Activated CD4-positive, alpha-beta T cell treated with anti-CD3 and anti-CD28 coated beads for 36 hours (primary cell): ENCODE data around the gene SEBOX. TPM values are rescaled to one million over a fixed set of nuclear protein-coding genes. Genes with fewer than 3 reads are reported as not detected.

ENCODE experiments used
- ATAC-seq: fragments of 200-7000 bp; cut with Tn5 transposase; one replicate; pipeline ENCODE4 v1.10.0; 2021; ENCODE audit warnings: mild to moderate bottlenecking, moderate library complexity
- CTCF ChIA-PET: fragments of 350-600 bp; sonication (Branson Sonifier 250); formaldehyde crosslinking; loops from one replicate; lab custom pipeline; 2021; ENCODE audit warnings: antibody characterized with exemption; lab: Charles Lee
- POLR2A ChIA-PET: fragments of 350-600 bp; sonication (Branson Sonifier 250); formaldehyde crosslinking; loops from one replicate; lab custom pipeline; 2021; ENCODE audit warnings: antibody characterized with exemption, inconsistent platforms; lab: Charles Lee
- DNase-seq: peaks from one replicate; pipeline ENCODE4 v3.0.0-alpha.2; 2020
- H3K27ac Mint-ChIP-seq: one replicate; pipeline ENCODE4 v1.8.0; 2021; ENCODE audit warnings: mixed read lengths
- H3K27me3 Mint-ChIP-seq: one replicate; pipeline ENCODE4 v1.8.0; 2021; ENCODE audit warnings: mixed read lengths
- H3K36me3 Mint-ChIP-seq: one replicate; pipeline ENCODE4 v1.8.0; 2021; ENCODE audit warnings: low read depth, mixed read lengths
- H3K4me1 Mint-ChIP-seq: one replicate; pipeline ENCODE4 v1.8.0; 2021; ENCODE audit warnings: mixed read lengths
- H3K4me3 Mint-ChIP-seq: one replicate; pipeline ENCODE4 v1.8.0; 2021; ENCODE audit warnings: mild to moderate bottlenecking, moderate library complexity, mixed read lengths
- H3K9me3 Mint-ChIP-seq: one replicate; pipeline ENCODE4 v1.8.0; 2021; ENCODE audit warnings: low read depth, mixed read lengths
- intact Hi-C, 2 experiments: fragments of 100-400 bp; cut with DNase I in 1 of 2; cut with micrococcal nuclease in 1 of 2; formaldehyde crosslinking; loops; one replicate each; pipeline versions ENCODE4 v1.14.2 to v1.15.1; 2022 to 2024; cut with DNase I, micrococcal nuclease
- total RNA-seq, 2 experiments: library from RNA; stranded (reverse); gene quantifications; one replicate each; pipeline ENCODE4 v1.2.3, GENCODE V29; 2021

SEBOX gene
- total RNA-seq, 2 experiments from 2014 or later, result not detected

DNA sequence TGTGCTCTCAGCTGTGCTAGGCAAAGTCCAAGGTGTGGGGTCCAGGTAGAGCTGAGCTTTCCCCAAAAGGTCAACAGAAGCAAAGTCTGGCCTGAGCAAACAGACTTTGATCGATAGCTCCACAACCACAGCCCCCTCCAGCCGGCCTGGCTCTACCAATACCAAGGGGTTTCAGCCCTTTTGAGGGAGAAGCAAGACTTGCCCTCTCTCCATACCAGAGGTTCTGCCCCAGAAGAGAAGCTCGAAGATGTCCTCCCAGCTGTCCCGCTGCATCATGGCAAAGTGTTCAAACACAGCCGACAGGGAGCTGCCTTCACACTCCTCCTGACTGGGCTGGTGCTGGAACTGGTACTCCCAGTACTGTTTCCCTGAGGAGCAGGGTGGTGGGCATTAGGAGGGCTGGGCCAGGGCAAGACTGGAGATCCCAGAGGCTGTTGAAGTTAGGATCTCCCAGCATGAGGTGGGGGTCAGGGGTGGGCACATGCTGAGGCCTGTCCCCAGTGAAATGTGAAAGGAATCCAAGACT, 3.4 kb upstream of the SEBOX start:
- ChIA-PET POLR2A (no interaction called here), CTCF (interaction anchor here (0.6 kb wide), 1 partner anchor 28 kb away, joined by 4 read pairs; no protein-coding TSS in a partner anchor)
- intact Hi-C loops, result no loop called here
- no peaks in the 10 kb centered on the region for H3K27me3 Mint-ChIP-seq
- H3K27ac Mint-ChIP-seq, result no peak overlapping the region
- peaks cover 16% of the 10 kb centered on the region for H3K4me1 Mint-ChIP-seq
- no peak for DNase-seq
- H3K4me3 Mint-ChIP-seq, result no peak overlapping the region
- no peak for ATAC-seq
- H3K36me3 Mint-ChIP-seq, result no peaks in the 10 kb centered on the region
- no peaks in the 10 kb centered on the region for H3K9me3 Mint-ChIP-seq

DNA sequence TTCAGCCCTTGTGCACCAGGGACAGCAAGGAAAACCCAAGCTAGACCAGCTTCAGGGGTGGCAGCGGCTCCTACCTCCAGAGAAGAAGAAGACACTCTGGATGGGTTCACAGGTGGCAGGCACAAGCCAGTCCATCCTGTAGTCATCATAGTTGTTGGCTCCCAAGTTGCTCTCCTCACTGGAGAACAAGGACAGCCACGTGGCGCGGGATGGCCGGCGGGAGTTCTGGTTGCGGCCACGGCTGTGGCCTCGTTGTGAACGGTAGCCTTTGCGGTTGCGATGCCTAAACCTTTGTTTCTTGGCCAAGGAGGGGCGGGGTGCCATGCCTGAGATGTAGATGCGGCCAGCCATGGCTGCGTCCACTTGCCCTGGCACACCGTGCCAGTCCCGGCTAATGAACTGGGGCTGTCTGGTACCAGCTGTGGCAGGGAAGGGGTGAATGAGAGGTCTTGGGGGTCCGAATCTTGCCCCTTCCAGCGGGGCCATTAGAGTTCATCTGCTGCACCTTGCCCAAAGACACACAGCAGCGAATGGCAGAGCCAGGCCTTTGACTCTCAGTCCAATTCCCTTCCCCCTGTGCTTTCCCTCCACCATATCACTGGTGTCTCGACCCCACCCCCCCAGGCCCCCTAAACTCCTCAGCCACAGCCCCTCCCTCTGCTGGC, 2.8 kb upstream of the SEBOX start:
- Mint-ChIP-seq H3K36me3 (no peaks in the 10 kb centered on the region), H3K27me3 (no peaks in the 10 kb centered on the region), H3K27ac (no peak overlapping the region), H3K9me3 (no peaks in the 10 kb centered on the region), H3K4me3 (no peak overlapping the region), H3K4me1 (peaks cover 11% of the 10 kb centered on the region)
- DNase-seq, result no peak
- ChIA-PET CTCF (interaction anchor here (0.6 to 1.5 kb wide), 5 partner anchors 10 to 37 kb away, joined by 4 to 7 read pairs (median 4); partner anchors contain the start of gene POLDIP2), POLR2A (no interaction called here)
- intact Hi-C loops, result no loop called here
- no peak for ATAC-seq

GRCh38 chr17:28366605-28367004, 1.6 kb upstream of the SEBOX start:
- ChIA-PET POLR2A (interaction anchor here (1.0 kb wide), 1 partner anchor 9 kb away, joined by 3 read pairs; the partner anchor contains the start of gene POLDIP2), CTCF (interaction anchor here (0.5 to 1.5 kb wide), 7 partner anchors 9 to 52 kb away, joined by 3 to 7 read pairs (median 4); partner anchors contain the start of gene POLDIP2)
- Mint-ChIP-seq H3K27me3 (no peaks in the 10 kb centered on the region), H3K27ac (peak overlapping the region; percentile 48), H3K36me3 (peaks cover 2% of the 10 kb centered on the region), H3K4me3 (no peak overlapping the region), H3K9me3 (no peaks in the 10 kb centered on the region), H3K4me1 (peaks cover 9% of the 10 kb centered on the region)
- intact Hi-C loops, result no loop called here
- ATAC-seq, result no peak
- DNase-seq, result no peak

GRCh38 chr17:28365487-28365886, 488 bp upstream of the SEBOX start:
- Mint-ChIP-seq H3K27ac (no peak overlapping the region), H3K9me3 (no peaks in the 10 kb centered on the region), H3K27me3 (no peaks in the 10 kb centered on the region), H3K36me3 (peaks cover 5% of the 10 kb centered on the region), H3K4me3 (no peak overlapping the region), H3K4me1 (peaks cover 4% of the 10 kb centered on the region)
- ChIA-PET POLR2A (interaction anchor here (0.6 to 0.8 kb wide), 2 partner anchors 31 to 48 kb away, joined by 3 to 5 read pairs; no protein-coding TSS in a partner anchor), CTCF (interaction anchor here (1.5 kb wide), 1 partner anchor 52 kb away, joined by 6 read pairs; no protein-coding TSS in a partner anchor)
- intact Hi-C loops, result no loop called here
- no peak for DNase-seq
- ATAC-seq, result no peak

DNA sequence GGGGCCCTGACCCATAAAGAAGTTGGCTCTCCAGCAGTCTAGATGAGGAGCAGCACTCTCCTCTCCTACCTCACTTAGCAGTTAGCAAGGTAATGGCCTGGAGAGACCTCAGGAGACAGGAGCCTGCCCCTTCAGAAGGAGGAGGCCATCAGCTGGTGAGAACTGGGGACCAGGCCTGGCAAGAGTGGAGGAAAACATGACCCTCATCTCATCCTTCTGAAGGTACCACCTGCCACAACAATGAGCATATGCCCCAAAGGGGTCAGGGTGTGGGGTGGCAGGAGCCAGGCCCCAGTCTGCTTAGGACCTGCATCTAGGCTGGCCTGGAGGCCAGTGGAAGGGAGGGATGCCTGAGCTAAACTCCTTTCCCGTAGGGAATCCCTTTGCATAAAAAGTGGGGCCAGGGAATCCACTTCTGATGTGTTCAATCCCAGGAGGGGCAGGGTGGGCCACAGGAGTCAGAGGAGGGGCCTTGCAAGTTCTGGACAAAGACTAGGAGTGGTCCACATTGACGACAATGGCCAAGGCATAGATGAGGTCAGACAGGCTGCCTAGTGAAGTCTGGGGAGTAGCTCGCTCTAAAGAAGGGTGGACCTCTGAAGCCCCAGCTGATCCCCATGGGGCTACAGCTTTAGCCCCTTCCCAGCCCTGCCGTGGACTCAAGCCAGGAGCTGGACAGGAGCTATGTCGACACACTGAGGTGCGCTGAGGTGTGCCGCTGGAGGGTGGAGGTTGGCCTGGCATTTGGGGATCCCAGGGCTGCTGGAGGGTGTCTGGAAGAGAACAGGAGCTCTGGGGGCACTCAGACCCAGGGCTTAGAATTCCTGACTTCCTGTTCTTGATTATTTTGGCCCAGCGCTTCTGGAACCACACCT, 986 bp downstream of the SEBOX start:
- Mint-ChIP-seq H3K36me3 (peaks cover 13% of the 10 kb centered on the region), H3K9me3 (no peaks in the 10 kb centered on the region), H3K27ac (no peak overlapping the region), H3K27me3 (no peaks in the 10 kb centered on the region), H3K4me1 (peaks cover 2% of the 10 kb centered on the region), H3K4me3 (no peak overlapping the region)
- ChIA-PET POLR2A (interaction anchor here (0.6 kb wide), 1 partner anchor 336 kb away, joined by 4 read pairs; no protein-coding TSS in a partner anchor), CTCF (interaction anchor here (0.6 kb wide), 2 partner anchors 25 to 283 kb away, joined by 3 read pairs; no protein-coding TSS in a partner anchor)
- DNase-seq, result no peak
- no peak for ATAC-seq
- intact Hi-C loops, result no loop called here

DNA sequence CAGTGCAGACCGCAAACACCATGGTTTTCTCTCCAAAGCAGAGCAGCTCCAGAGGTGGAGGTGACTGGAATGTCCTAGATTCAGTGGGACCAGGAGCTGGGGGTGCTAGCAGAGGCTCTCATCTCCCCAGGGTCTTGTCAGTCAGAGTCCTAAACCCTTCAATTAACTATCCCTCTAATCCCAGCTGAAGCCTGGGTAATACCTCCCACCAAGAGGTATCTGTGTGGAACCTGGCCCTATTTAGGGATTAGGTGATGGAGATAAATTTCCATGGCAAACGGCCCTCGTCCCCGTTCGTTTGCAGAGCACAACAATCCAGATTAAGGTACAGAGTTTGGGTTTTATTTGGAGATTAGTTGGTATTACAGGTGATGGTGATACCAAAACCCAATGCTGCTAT, 1.8 kb downstream of the SEBOX start:
- Mint-ChIP-seq H3K9me3 (no peaks in the 10 kb centered on the region), H3K36me3 (peaks cover 13% of the 10 kb centered on the region), H3K27me3 (no peaks in the 10 kb centered on the region), H3K4me1 (peaks cover 6% of the 10 kb centered on the region), H3K4me3 (no peak overlapping the region), H3K27ac (no peak overlapping the region)
- ATAC-seq (no peak), DNase-seq (no peak)
- ChIA-PET CTCF (no interaction called here), POLR2A (no interaction called here)
- intact Hi-C loops, result no loop called here

DNA sequence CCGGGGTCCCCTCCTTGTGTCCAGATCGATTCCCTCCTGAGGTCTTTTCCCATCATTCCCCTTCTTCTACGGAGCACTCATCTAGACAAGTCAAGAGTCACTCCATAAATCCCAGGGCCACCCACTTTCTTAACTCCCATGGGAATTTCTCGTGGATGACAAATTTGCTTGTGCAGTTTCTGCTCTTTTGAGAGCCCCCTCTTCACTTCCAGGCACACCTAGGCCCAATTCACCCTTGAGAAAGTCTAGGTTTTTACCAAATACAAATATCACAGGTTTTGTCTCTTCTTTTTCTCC, 7.2 kb downstream of the SEBOX start:
- no peak for ATAC-seq
- peaks cover 34% of the 10 kb centered on the region for H3K36me3 Mint-ChIP-seq
- ChIA-PET CTCF (interaction anchor here (0.6 to 4.7 kb wide), 12 partner anchors 9 to 317 kb away, joined by 3 to 25 read pairs (median 4); partner anchors contain the start of genes IFT20, PIGS, SARM1 and TNFAIP1), POLR2A (interaction anchor here (0.6 to 3.3 kb wide), 6 partner anchors 9 to 85 kb away, joined by 3 to 39 read pairs (median 4); partner anchors contain the start of genes IFT20, SARM1, TNFAIP1 and VTN)
- H3K9me3 Mint-ChIP-seq, result no peaks in the 10 kb centered on the region
- H3K4me3 Mint-ChIP-seq, result peak overlapping the region; percentile 80
- no peak for DNase-seq
- H3K27me3 Mint-ChIP-seq, result no peaks in the 10 kb centered on the region
- intact Hi-C loops, result loop anchor here (1.0 to 10.0 kb wide), 12 partner anchors 13 to 353 kb away; partner anchors contain the start of genes IFT20 (in 2 of the 2), SARM1 (in 2 of the 2), TNFAIP1 (in 2 of the 2) and UNC119 (in 2 of the 2)
- peak overlapping the region; percentile 91 for H3K27ac Mint-ChIP-seq
- H3K4me1 Mint-ChIP-seq, result peaks cover 28% of the 10 kb centered on the region

- POLR2A ChIA-PET, result interaction anchor here (0.6 to 3.3 kb wide), 6 partner anchors 10 to 86 kb away, joined by 3 to 39 read pairs (median 4); partner anchors contain the start of genes IFT20, SARM1, TNFAIP1 and VTN
- Mint-ChIP-seq H3K4me3 (peak within 1 kb of the TSS; percentile 80), H3K4me1 (peaks cover 28% of the 10 kb centered on the region), H3K27me3 (no peaks in the 10 kb centered on the region), H3K36me3 (peaks cover 35% of the 10 kb centered on the region), H3K27ac (peak within 1 kb of the TSS; percentile 91), H3K9me3 (no peaks in the 10 kb centered on the region)
- CTCF ChIA-PET, result interaction anchor here (0.5 to 4.7 kb wide), 14 partner anchors 10 to 316 kb away, joined by 3 to 25 read pairs (median 4); partner anchors contain the start of genes IFT20, PIGS, SARM1 and TNFAIP1
- intact Hi-C loops, result loop anchor here (1.0 to 10.0 kb wide), 12 partner anchors 14 to 354 kb away; partner anchors contain the start of genes IFT20 (in 2 of the 2), SARM1 (in 2 of the 2), TNFAIP1 (in 2 of the 2) and UNC119 (in 2 of the 2)
- DNase-seq, result peak; percentile 98
- ATAC-seq, result peak; percentile 99
Observed at GRCh38 chr17:28357061-28357900, 7.7 kb downstream of the SEBOX start, which contains the start of gene POLDIP2. TSS of gene POLDIP2 (minus strand) at chr17:28357527. CDS start at chr17:28357448, 79 bp downstream.

- Mint-ChIP-seq H3K27me3 (no peaks in the 10 kb centered on the region), H3K36me3 (peaks cover 56% of the 10 kb centered on the region), H3K9me3 (no peaks in the 10 kb centered on the region), H3K4me1 (peaks cover 4% of the 10 kb centered on the region), H3K27ac (no peak overlapping the region), H3K4me3 (no peak overlapping the region)
- no peak for DNase-seq
- ATAC-seq, result no peak
- ChIA-PET CTCF (interaction anchor here (0.5 to 1.5 kb wide), 3 partner anchors 12 to 64 kb away, joined by 3 to 8 read pairs (median 3); no protein-coding TSS in a partner anchor), POLR2A (no interaction called here)
- intact Hi-C loops, result loop anchor here in 1 of 2 experiments (10.0 kb wide), 1 partner anchor 205 kb away; the partner anchor contains the start of gene UNC119
Observed at GRCh38 chr17:28350271-28350670, 14.7 kb downstream of the SEBOX start.

GRCh38 chr17:28348979-28349378, 16.0 kb downstream of the SEBOX start:
- CTCF ChIA-PET, result interaction anchor here (0.6 kb wide), 1 partner anchor 155 kb away, joined by 4 read pairs; no protein-coding TSS in a partner anchor
- POLR2A ChIA-PET, result interaction anchor here (1.5 kb wide), 1 partner anchor 13 kb away, joined by 5 read pairs; the partner anchor contains the start of genes IFT20 and TNFAIP1
- DNase-seq (no peak), ATAC-seq (no peak)
- H3K4me1 Mint-ChIP-seq, result no peaks in the 10 kb centered on the region
- no peak overlapping the region for H3K4me3 Mint-ChIP-seq
- no peaks in the 10 kb centered on the region for H3K9me3 Mint-ChIP-seq
- no peak overlapping the region for H3K27ac Mint-ChIP-seq
- H3K27me3 Mint-ChIP-seq, result no peaks in the 10 kb centered on the region
- intact Hi-C loops, result no loop called here
- peaks cover 51% of the 10 kb centered on the region for H3K36me3 Mint-ChIP-seq
